SK-N-SH (cell line): ENCODE results near the gene GNG11. TPM values are rescaled to one million over a fixed set of nuclear protein-coding genes. Genes with fewer than 3 reads are reported as not detected.

Source experiments
- CTCF ChIA-PET: fragments of 300-600, 350-600 bp; formaldehyde crosslinking; extraction: SDS; loops from one replicate; lab custom pipeline; 2021; lab: Yijun Ruan, JAX
- POLR2A ChIA-PET: fragments of 350-600 bp; sonication (Branson Sonifier 250); formaldehyde crosslinking; extraction: SDS; loops from one replicate; lab custom pipeline; 2020; ENCODE audit warnings: antibody characterized with exemption, inconsistent platforms; lab: Yijun Ruan, JAX
- DNase-seq: peaks from one replicate; pipeline ENCODE4 v3.0.0; 2012
- H2AFZ ChIP-seq: fragments of 200-600 bp; sonication (generic); 2 replicates; pipeline ENCODE4 v1.8.1; 2016; ENCODE audit warnings: antibody characterized with exemption, mild to moderate bottlenecking, low read depth
- H3F3A ChIP-seq: fragments of 200-600 bp; sonication (generic); replicated peaks from 2 replicates; pipeline ENCODE3; 2016; ENCODE audit warnings: antibody characterized with exemption, mild to moderate bottlenecking; ENCODE audit not compliant: insufficient read depth
- H3K27ac ChIP-seq, 2 experiments: fragments of 200-500 bp in 1 of 2; fragments of 200-600 bp in 1 of 2; sonication (Bioruptor generic) in 1 of 2; sonication (generic), shearing (Covaris generic) in 1 of 2; 2 replicates each; pipeline versions ENCODE4 v1.5.1 to v1.6.1; 2014 to 2016; ENCODE audit warnings: low read depth in 2 of 2, inconsistent platforms in 1 of 2, low read length in 1 of 2, mild to moderate bottlenecking in 1 of 2, mixed read lengths in 1 of 2
- H3K27me3 ChIP-seq: fragments of 200-600 bp; sonication (generic), shearing (Covaris generic); 2 replicates; pipeline ENCODE4 v1.6.1; 2016; ENCODE audit warnings: mixed run types; ENCODE audit not compliant: insufficient read depth
- H3K36me3 ChIP-seq, 2 experiments: fragments of 200-500 bp in 1 of 2; fragments of 200-600 bp in 1 of 2; sonication (Bioruptor generic) in 1 of 2; sonication (generic) in 1 of 2; replicated peaks in 1 of 2; 2 replicates each; pipeline versions ENCODE3 to v1.5.1; 2014 to 2016; ENCODE audit warnings: low read length in 1 of 2, mild to moderate bottlenecking in 1 of 2; ENCODE audit not compliant: insufficient read depth in 2 of 2, control insufficient read depth in 1 of 2
- H3K4me1 ChIP-seq, 2 experiments: fragments of 200-500 bp in 1 of 2; fragments of 200-600 bp in 1 of 2; sonication (Bioruptor generic) in 1 of 2; sonication (generic), shearing (Covaris generic) in 1 of 2; 2 replicates each; pipeline versions ENCODE4 v1.5.1 to v1.6.1; 2014 to 2016; ENCODE audit warnings: low read depth in 1 of 2, low read length in 1 of 2, mixed run types in 1 of 2; ENCODE audit not compliant: insufficient read depth in 2 of 2, control insufficient read depth in 1 of 2
- H3K4me2 ChIP-seq: fragments of 200-600 bp; sonication (generic), shearing (Covaris generic); 2 replicates; pipeline ENCODE4 v1.6.1; 2017; ENCODE audit warnings: mixed run types
- H3K4me3 ChIP-seq, 2 experiments: fragments of 200-500 bp in 1 of 2; fragments of 200-600 bp in 1 of 2; sonication (Bioruptor generic) in 1 of 2; sonication (generic), shearing (Covaris generic) in 1 of 2; 2 replicates each; pipeline versions ENCODE4 v1.5.1 to v1.8.1; 2014 to 2016; ENCODE audit warnings: low read depth in 2 of 2, inconsistent platforms in 1 of 2, low read length in 1 of 2, mild to moderate bottlenecking in 1 of 2, mixed read lengths in 1 of 2, moderate library complexity in 1 of 2
- H3K79me2 ChIP-seq: fragments of 200-600 bp; sonication (generic); 2 replicates; pipeline ENCODE4 v1.8.1; 2017; ENCODE audit warnings: mild to moderate bottlenecking; ENCODE audit not compliant: insufficient read depth
- H3K9ac ChIP-seq: fragments of 200-600 bp; sonication (generic); 2 replicates; pipeline ENCODE4 v1.6.1; 2017; ENCODE audit warnings: mixed run types
- H3K9me2 ChIP-seq: fragments of 200-600 bp; sonication (generic); 2 replicates; pipeline ENCODE4 v1.6.1; 2017; ENCODE audit warnings: mixed run types
- H3K9me3 ChIP-seq: fragments of 200-600 bp; sonication (generic); 2 replicates; pipeline ENCODE4 v1.6.1; 2017; ENCODE audit warnings: mixed run types, mild to moderate bottlenecking, moderate library complexity
- H4K20me1 ChIP-seq: fragments of 200-600 bp; sonication (generic); 2 replicates; pipeline ENCODE4 v1.6.1; 2017; ENCODE audit warnings: mild to moderate bottlenecking, mixed run types; ENCODE audit not compliant: insufficient read depth
- CHD2 ChIP-seq: fragments of 150-350 bp; IDR thresholded peaks from 2 replicates; pipeline ENCODE4 v1.6.1; 2018; ENCODE audit warnings: low read length; ENCODE audit not compliant: partially characterized antibody
- EP300 ChIP-seq, 2 experiments: IDR thresholded peaks; 2 replicates each; pipeline versions ENCODE4 v1.4.0 to v1.6.1; 2012; ENCODE audit warnings: borderline replicate concordance in 1 of 2, low read depth in 1 of 2, low read length in 1 of 2
- EZH2phosphoT487 ChIP-seq: fragments of 200-600 bp; sonication (generic); IDR thresholded peaks from 2 replicates; pipeline ENCODE4 v1.6.1; 2017; ENCODE audit warnings: low read depth, mixed run types, mild to moderate bottlenecking, antibody characterized with exemption, moderate library complexity, borderline replicate concordance
- FOXJ3 ChIP-seq: sonication (generic); formaldehyde crosslinking; IDR thresholded peaks from 2 replicates; pipeline ENCODE4 v1.5.1; 2020; ENCODE audit warnings: mild to moderate bottlenecking, missing genetic modification reagents
- GATA2 ChIP-seq: sonication (generic); formaldehyde crosslinking; IDR thresholded peaks from 2 replicates; pipeline ENCODE4 v1.5.0; 2020; ENCODE audit warnings: mild to moderate bottlenecking, missing genetic modification reagents
- IRF3 ChIP-seq: fragments of 150-350 bp; IDR thresholded peaks from 2 replicates; pipeline ENCODE4 v1.6.1; 2016; ENCODE audit warnings: mild to moderate bottlenecking, low read depth, low read length
- JUND ChIP-seq: IDR thresholded peaks from 2 replicates; pipeline ENCODE4 v1.4.0; 2012
- MXI1 ChIP-seq: IDR thresholded peaks from 2 replicates; pipeline ENCODE4 v1.6.1; 2012; ENCODE audit warnings: mild to moderate bottlenecking, low read depth, low read length, improper control_type of control experiment
- NRF1 ChIP-seq: IDR thresholded peaks from 2 replicates; pipeline ENCODE4 v1.6.1; 2012; ENCODE audit warnings: low read depth, mild to moderate bottlenecking, low read length
- PBX3 ChIP-seq: IDR thresholded peaks from 2 replicates; pipeline ENCODE4; 2012
- RCOR1 ChIP-seq: fragments of 150-350 bp; IDR thresholded peaks from 2 replicates; pipeline ENCODE4 v1.6.1; 2017; ENCODE audit warnings: antibody characterized with exemption, low read length
- RFX5 ChIP-seq: IDR thresholded peaks from 2 replicates; pipeline ENCODE4 v1.6.1; 2012; ENCODE audit warnings: mild to moderate bottlenecking, improper control_type of control experiment, low read length
- RXRA ChIP-seq: IDR thresholded peaks from 2 replicates; pipeline ENCODE4 v1.4.0; 2012; ENCODE audit warnings: low read depth, mild to moderate bottlenecking, borderline replicate concordance
- SIN3A ChIP-seq: IDR thresholded peaks from 2 replicates; pipeline ENCODE4 v1.6.1; 2012; ENCODE audit warnings: low read depth, mild to moderate bottlenecking, low read length, moderate library complexity, borderline replicate concordance
- SMC3 ChIP-seq: IDR thresholded peaks from 2 replicates; pipeline ENCODE4 v1.6.1; 2012; ENCODE audit warnings: low read depth, low read length, improper control_type of control experiment
- TCF12 ChIP-seq: IDR thresholded peaks from 2 replicates; pipeline ENCODE4 v1.4.0; 2012
- USF1 ChIP-seq: IDR thresholded peaks from 2 replicates; pipeline ENCODE4 v1.4.0; 2012; ENCODE audit warnings: low read depth, borderline replicate concordance
- YY1 ChIP-seq: IDR thresholded peaks from 2 replicates; pipeline ENCODE4 v1.4.0; 2012; ENCODE audit warnings: low read depth, mild to moderate bottlenecking
- WGBS: methylation state at CpG from one replicate; pipeline ENCODE4 v1.1.6; 2017; ENCODE audit warnings: low lambda C conversion rate; 5-methylcytosine and 5-hydroxymethylcytosine counted together
- polyA plus RNA-seq, 3 experiments: library from polyadenylated mRNA; depleted of rRNA; stranded (reverse); fragments of >200 nt; gene quantifications; 2 replicates each; pipeline ENCODE4 v1.2.3, GENCODE V29; 2012
- TF ChIP-seq, protein P1 (sequence below): IDR thresholded peaks from 2 replicates; pipeline ENCODE4 v1.4.0; 2012; ENCODE audit warnings: low read depth, borderline replicate concordance
- TF ChIP-seq, protein P2 (sequence below): fragments of 150-350 bp; IDR thresholded peaks from 2 replicates; pipeline ENCODE4 v1.6.1; 2017; ENCODE audit warnings: antibody characterized with exemption, low read length, low read depth, borderline replicate concordance
- TF ChIP-seq, protein P3 (sequence below): fragments of 200-600 bp; sonication (generic); IDR thresholded peaks from 2 replicates; pipeline ENCODE4 v1.6.1; 2017; ENCODE audit warnings: antibody characterized with exemption, mild to moderate bottlenecking, moderate library complexity

The GNG11 gene
- polyA plus RNA-seq, 1 of the 3 experiments (the other 2 are of a cell fraction) = 11.5 TPM

DNA sequence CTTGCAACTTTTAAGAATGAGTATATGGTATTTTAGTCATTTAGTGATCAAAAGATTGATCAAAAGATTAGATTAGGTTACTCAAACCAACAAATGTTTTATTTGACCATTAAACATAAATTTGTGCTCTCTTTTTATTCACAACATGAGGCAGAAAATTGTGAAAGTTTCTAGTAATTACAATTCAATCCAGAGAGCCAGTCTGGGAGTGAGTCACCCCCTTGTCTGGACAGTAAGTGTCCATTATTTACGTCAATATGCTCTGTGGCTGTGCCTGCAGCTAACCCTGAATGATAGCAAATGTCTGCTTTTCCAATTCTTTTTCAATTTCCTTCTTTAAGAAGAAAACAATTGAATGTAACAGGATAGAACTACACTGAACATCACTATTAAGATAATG is 27.9 kb downstream of the GNG11 start (continued):
- TF ChIP-seq IRF3 (no peak), CHD2 (peak; percentile 32), PBX3 (peak; percentile 90), MXI1 (no peak), RFX5 (no peak), SMC3 (no peak), FOXJ3 (CRISPR knock-in tag) (no peak), NRF1 (no peak)

GRCh38 chr7:93955304-93955703 is 33.8 kb downstream of the GNG11 start:
- H3K79me2 ChIP-seq = no peaks in the 10 kb centered on the region
- POLR2A ChIA-PET = no interaction called here
- TF ChIP-seq, protein P1, sequence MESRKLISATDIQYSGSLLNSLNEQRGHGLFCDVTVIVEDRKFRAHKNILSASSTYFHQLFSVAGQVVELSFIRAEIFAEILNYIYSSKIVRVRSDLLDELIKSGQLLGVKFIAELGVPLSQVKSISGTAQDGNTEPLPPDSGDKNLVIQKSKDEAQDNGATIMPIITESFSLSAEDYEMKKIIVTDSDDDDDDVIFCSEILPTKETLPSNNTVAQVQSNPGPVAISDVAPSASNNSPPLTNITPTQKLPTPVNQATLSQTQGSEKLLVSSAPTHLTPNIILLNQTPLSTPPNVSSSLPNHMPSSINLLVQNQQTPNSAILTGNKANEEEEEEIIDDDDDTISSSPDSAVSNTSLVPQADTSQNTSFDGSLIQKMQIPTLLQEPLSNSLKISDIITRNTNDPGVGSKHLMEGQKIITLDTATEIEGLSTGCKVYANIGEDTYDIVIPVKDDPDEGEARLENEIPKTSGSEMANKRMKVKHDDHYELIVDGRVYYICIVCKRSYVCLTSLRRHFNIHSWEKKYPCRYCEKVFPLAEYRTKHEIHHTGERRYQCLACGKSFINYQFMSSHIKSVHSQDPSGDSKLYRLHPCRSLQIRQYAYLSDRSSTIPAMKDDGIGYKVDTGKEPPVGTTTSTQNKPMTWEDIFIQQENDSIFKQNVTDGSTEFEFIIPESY = no peak
- TF ChIP-seq EP300 (IDR thresholded peaks at IDR 0.05; ENCODE audit: borderline replicate concordance in 1 of 2, low read depth in 1 of 2, low read length in 1 of 2) = no peak
- TF ChIP-seq, protein P2, sequence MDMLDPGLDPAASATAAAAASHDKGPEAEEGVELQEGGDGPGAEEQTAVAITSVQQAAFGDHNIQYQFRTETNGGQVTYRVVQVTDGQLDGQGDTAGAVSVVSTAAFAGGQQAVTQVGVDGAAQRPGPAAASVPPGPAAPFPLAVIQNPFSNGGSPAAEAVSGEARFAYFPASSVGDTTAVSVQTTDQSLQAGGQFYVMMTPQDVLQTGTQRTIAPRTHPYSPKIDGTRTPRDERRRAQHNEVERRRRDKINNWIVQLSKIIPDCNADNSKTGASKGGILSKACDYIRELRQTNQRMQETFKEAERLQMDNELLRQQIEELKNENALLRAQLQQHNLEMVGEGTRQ = no peak
- no peak for TF ChIP-seq IRF3
- TF ChIP-seq PBX3 = no peak
- TF ChIP-seq JUND = no peak
- TF ChIP-seq GATA2 (CRISPR knock-in tag) = no peak
- TF ChIP-seq, protein P3, sequence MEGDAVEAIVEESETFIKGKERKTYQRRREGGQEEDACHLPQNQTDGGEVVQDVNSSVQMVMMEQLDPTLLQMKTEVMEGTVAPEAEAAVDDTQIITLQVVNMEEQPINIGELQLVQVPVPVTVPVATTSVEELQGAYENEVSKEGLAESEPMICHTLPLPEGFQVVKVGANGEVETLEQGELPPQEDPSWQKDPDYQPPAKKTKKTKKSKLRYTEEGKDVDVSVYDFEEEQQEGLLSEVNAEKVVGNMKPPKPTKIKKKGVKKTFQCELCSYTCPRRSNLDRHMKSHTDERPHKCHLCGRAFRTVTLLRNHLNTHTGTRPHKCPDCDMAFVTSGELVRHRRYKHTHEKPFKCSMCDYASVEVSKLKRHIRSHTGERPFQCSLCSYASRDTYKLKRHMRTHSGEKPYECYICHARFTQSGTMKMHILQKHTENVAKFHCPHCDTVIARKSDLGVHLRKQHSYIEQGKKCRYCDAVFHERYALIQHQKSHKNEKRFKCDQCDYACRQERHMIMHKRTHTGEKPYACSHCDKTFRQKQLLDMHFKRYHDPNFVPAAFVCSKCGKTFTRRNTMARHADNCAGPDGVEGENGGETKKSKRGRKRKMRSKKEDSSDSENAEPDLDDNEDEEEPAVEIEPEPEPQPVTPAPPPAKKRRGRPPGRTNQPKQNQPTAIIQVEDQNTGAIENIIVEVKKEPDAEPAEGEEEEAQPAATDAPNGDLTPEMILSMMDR = no peak
- no peak for TF ChIP-seq RXRA
- no peak for TF ChIP-seq TCF12
- no peak for TF ChIP-seq RCOR1
- no peak for TF ChIP-seq SMC3
- no peak for TF ChIP-seq SIN3A
- TF ChIP-seq YY1 = no peak
- no peak for TF ChIP-seq USF1
- TF ChIP-seq EZH2phosphoT487 = no peak

More at GRCh38 chr7:93955304-93955703, 33.8 kb downstream of the GNG11 start:
- Histone ChIP-seq H3K9me2 (no peaks in the 10 kb centered on the region), H2AFZ (no peak overlapping the region), H3K4me3 (no peak overlapping the region), H3K27ac (no peak overlapping the region), H3F3A (peaks cover 6% of the 10 kb centered on the region), H3K4me1 (peaks cover 10 to 23% of the 10 kb centered on the region in 2 experiments; a peak in 3 of 4 replicates), H3K27me3 (no peaks in the 10 kb centered on the region), H3K36me3 (no peaks in the 10 kb centered on the region), H3K4me2 (no peak overlapping the region), H4K20me1 (no peaks in the 10 kb centered on the region), H3K9me3 (no peaks in the 10 kb centered on the region), H3K9ac (no peak overlapping the region)
- no peak for DNase-seq
- CTCF ChIA-PET = interaction anchor here (1.3 to 1.7 kb wide), 2 partner anchors 10 to 27 kb away, joined by 3 to 4 read pairs; no protein-coding TSS in a partner anchor
- 95% methylated on average over 2 of the region's 2 CpGs for WGBS
